GM19193 (cell line): ENCODE data around the gene OLIG1.

Experiments used
- POLR2A ChIP-seq: IDR thresholded peaks from 4 replicates; pipeline ENCODE4 v1.6.1; 2011; ENCODE audit not compliant: insufficient read depth, insufficient read length; ENCODE audit errors: extremely low read depth

The OLIG1 gene

DNA sequence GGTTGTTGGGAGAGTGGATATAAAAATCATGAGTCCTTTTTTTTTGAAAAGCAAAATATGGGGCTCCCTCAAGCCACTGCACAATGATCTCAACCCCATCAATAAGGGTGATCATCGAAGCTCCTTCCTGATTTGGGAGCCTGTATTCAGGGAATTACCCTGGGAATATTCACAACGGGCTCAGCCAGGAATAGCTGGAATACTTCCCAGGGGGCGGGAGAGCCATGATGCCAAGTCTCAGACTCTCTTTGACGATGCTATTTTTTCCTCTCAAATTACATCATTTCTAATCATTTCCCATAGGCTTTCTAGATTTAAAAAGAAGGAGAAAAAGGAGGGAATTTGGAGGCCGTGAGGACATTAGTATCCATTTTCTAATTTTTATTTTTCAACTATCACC lies 18.4 kb downstream of the OLIG1 start:
- no peak for TF ChIP-seq POLR2A

DNA sequence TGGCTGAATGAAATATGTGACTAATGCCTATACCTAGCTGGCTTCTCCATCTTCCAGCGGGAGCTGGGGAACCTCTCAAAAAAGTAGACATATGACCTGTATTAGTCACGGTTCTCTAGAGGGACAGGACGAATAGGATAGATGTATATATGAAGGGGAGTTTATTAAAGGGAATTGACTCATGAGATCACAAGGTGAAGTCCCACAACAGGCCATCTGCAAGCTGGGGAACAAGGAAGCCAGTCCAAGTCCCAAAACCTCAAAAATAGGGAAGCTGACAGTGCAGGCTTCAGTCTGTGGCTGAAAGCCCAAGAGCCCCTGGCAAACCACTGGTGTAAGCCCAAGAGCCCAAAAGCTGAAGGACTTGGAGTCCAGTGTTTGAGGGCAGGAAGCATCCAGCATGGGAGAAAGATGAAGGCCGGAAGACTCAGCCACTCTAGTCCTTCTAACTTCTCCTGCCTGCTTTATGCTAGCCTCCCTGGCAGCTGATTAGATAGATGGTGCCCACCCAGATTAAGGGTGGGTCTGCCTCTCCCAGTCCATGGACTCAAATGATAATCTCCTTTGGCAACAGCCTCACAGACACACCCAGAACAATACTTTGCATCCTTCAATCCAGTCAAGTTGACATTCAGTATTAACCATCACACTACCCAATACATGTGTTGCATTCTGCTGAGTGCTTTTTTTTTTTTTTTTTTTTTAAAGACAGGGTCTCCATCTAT lies 19.6 kb downstream of the OLIG1 start:
- no peak for TF ChIP-seq POLR2A

DNA sequence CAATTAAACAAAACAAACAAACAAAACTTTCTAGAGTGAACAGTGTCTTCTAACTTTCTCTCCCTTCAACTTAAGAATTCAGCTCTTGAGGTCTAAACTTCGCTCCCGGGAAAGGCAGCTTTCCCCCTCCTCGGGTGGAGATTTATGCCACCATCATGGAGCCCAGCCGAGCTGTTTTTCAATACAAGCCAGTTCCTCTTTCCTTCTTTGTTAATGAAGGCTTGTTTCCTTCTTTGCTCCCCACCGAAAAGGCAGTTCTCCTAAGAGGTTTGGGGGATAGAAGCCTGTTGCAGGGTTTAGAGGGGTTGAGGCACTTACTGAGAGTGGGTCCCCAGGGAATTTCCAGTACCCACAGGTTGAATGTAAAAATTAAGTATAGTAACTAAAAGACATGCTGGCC lies 26.5 kb downstream of the OLIG1 start:
- no peak for TF ChIP-seq POLR2A

DNA sequence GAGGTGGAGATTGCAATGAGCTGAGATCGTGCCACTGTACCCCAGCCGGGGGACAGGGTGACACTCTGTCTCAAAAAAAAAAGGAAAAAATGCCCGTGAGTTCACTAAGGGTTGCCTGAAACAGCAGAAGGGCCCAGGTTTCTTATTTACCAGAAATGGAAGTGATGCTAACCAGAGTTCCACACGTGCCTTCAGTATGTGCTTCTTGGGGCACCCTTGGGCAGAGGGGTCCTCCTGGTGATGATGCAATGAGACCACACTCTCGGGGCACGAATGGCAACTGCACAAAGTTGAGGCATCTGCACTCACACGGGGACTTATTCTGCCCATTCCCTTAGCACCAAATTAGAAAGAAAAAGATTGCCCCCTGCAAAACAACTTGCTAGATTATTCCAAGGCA lies 29.2 kb downstream of the OLIG1 start:
- no peak for TF ChIP-seq POLR2A

DNA sequence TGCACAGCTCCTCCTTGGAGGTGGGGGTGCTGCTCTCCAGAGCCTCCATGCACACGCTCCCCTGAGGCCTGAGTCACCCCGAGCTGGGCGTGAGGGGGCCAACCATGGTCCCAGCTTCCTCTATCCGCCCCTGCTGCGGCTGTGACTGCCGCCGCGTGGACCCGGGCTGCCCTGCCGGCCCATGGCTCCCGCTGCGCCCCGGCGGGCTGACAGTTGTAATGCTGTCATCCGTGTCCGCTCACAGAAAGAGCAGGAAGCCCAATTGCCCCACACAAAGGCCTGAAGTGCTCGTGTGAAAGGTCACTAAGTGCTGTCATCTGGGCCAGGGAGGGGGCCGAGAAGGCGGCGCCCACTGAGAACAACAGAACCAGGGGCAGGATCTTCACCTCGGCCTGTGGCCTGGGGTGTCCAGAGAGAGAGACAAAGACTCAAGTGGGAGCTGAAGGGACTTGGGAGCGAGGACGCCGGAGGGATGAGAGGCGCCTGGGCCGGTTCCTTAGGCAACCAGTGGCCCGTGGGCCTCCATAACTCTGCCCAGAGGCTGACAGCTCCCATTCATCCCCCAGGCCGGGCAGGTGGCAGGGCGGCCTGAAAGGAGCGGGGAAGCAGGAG lies 31.5 kb downstream of the OLIG1 start:
- TF ChIP-seq POLR2A, result no peak

DNA sequence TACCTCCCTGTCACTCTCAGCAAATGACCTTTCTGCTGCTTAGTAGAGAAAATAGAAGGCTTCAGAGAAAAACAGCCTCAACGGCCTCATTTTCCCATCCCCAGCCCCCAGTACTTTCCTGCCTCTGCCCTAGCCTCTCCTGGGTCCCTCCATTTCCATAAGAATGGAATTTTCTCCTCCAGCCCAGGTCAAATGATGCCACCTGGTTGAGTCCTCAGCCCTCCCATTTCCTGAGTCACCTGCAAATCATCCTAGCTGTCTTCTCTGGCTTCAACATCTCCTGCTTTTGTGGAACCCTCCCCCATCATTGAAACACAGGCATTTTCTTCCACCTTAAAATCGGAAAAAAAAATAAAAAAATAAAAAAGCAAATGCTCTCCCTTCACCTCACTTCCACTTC lies 35.1 kb downstream of the OLIG1 start:
- no peak for TF ChIP-seq POLR2A

DNA sequence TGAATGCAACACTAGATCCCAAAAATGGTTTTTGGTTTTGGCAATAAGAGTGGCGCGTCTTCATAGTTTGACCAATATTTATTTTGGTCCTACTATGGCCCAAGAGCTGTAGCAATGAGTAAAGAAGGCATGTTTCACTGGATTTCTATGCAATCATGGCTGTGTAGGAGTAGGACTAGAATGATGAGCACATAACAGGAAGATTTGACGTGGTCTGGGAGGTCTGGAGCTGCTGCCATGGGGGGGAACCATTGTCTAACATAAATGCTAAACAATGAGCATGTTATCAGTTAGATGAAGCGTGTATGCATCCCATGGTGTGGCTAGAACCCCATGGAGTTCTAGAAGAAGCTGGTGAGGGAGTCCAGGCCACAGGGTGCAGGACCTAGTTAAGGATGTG lies 38.3 kb downstream of the OLIG1 start:
- no peak for TF ChIP-seq POLR2A

DNA sequence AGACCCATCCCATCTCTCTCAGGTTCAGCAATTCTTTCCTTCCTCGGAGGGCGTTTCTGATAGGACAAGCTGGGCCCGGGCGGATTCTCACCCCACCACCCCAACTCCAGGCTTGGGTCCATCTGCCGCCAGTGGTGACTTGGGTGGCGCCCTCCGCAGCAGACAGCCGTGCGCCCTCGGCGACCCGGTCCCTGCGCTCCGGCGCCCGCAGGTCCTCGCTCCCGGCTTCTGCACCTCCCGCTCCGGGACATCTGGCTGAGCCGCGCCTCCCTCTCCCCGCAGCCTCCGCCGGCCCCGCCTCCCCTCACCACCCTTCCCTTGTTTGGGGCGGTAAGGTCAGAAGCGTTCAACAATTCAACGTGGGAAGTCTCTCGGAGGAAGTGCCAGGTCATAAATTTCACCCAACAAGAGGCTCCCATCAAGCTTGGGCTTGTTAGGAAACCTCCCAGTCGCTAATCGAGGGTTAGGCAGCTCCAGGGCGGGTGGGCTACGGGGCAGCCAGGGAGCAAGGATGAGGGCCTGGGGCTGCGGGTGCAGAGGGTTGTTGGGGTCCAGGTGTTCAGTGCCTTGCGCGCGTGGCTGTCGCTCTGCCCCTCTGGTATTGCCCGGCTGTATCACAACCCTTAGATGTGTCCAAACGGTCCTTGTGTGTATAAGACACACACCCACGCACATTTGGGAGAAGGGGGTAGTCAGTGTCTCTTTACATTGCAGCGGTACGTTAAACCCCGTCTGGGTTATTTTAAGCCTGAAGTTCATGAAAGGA lies 39.8 kb downstream of the OLIG1 start:
- TF ChIP-seq POLR2A, result no peak

DNA sequence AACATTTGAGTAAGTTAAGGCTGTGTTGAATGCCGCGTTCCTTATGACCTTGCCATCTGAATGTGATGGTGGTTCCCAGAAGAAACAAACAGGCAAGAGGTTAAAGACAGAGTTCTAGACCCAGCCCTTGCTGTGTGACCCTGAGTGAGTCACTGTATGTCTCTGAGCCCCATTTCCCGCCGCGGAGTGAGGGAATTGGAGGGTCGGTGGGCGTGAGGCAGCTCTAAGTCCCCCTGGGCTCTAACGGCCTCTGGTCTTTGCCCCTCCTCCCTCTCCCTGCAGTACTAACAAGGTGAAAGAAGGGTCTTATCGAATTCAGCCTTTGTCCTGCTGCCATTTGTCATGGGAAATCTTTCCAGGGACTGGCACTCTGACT lies 40.4 kb downstream of the OLIG1 start:
- no peak for TF ChIP-seq POLR2A

DNA sequence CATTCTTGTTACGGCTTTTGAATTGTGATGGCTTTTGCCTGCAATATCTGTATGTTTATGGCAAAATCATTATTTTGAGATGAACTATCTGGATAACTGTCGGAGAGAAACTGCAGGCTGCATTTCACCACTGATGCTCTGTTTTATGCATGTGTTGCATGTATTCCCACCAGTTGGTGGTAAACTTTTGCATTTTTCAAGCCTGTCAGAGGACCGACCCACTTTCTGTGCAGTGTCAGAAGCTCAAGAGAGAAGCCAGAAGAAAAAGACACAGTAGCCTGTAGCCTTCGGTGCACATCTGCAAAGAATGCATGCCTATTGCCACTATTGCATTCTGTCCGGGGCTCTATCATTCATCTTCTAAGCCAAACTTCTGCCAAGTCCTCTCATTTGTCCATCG lies 41.6 kb downstream of the OLIG1 start:
- TF ChIP-seq POLR2A, result no peak

DNA sequence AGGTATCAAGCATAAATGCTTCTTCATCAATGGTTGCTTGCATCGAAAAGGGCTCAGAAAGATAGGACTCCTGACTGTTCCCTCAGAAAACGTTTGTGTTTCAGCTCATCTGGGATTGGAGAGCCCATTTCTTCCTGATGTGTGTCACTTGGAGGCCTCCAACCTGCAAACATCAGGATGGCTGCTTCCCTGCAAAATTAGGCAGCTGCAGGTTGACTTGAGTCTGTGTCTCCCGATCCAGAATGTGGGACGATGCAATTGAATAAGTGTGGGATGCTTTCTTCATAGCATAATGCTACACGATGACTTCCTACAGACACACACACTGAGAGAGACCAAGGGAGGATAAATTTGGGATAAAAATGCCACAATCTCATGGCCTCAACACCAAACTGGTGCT lies 42.2 kb downstream of the OLIG1 start:
- no peak for TF ChIP-seq POLR2A

DNA sequence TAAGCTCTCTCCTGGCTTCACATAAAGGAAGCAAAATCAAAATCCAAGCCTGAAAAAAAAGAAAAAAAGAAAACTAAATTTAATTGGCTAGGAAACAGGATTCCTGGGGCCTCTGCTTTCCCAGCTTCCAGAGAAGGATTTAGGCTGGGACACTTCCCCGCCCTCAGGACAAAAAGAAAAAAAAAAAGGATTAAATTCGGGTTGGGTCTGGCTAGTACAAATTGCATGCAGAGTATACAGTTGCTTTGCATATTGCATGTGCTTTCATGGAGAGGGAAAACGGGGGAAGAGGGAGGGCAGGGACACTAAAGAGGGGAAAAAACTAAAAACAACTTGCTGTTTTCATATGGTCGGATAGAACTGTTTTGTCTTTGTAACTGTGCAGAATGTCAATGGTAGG lies 42.7 kb downstream of the OLIG1 start:
- no peak for TF ChIP-seq POLR2A

DNA sequence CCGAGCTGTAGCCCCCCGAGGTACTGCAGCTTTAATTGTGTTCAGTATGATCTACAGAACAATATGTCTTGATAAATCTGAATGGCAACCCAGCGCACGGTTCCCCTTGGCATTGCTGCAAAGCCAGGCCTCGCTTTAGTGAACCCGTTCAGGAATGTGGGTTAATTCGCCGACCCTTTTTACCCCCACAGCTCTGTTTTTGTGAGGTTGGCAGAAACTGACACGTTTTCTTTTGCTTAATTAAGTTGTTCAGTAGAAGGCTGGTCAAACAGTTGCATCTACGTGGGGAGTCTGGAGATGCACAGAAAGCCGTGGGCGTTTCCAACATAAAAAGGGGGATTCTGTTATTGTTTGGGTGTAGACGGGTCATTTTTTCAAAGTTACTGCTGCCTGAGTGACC lies 43.2 kb downstream of the OLIG1 start:
- no peak for TF ChIP-seq POLR2A

DNA sequence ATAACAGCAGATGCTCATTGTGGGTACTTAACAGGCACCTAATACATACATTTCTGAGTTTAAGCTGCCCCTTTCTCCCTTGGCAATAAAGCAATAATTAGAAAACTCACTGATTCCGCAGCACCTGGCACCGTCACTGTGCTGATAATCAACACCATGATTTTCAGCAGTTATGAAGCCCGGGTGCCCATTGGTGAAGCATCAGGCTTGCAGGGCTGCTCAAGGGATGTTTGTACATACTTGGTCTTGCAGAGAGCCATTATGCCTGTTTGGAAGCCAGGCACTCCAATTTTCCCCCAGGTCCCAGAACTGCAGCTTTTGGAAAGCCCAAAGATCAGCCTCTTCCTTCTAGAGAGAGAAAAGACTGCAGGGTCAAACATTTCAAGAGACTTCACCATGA lies 44.3 kb downstream of the OLIG1 start:
- no peak for TF ChIP-seq POLR2A

DNA sequence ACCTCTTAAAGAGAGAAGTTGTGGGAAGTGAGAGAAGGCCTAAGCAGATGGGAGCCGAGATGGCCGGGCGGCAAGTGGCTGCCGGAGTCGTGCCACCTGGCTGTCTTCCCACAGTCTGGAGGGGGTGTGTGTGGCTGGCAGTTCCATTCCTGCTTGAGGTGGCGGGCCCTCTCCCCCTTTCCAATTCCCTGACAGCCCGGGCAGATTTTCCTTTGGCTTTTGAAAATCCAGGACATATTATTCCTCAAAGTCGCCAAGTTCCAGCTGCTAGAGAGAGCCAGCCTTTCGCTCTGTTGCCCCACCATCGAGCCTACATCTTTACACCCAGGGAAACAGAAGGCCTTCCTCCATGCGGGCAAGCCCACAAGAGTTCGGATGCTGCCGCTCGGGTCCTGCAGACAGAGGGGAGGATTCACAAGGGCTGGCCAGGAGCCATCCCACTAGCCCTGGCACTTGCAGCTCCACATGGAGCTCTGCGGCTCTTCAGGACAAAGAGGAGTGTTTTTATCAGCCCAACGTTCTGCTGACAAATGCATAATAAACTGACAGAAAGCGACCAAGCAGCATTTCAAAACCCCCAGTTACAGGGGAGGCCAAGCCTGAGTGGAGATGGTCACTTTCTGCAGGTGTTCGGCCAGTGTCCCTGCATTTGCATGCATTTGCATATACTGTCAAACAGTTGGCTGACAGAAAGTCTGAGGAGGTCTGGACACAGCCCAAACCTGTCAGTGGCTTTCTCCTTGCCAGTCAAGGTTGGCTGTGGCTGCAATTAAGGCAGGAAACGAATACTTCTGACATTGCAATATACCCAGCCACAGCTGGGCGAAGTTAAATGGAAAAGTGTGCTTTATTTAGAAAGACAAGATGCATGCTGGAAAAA lies 45.9 kb downstream of the OLIG1 start:
- no peak for TF ChIP-seq POLR2A

DNA sequence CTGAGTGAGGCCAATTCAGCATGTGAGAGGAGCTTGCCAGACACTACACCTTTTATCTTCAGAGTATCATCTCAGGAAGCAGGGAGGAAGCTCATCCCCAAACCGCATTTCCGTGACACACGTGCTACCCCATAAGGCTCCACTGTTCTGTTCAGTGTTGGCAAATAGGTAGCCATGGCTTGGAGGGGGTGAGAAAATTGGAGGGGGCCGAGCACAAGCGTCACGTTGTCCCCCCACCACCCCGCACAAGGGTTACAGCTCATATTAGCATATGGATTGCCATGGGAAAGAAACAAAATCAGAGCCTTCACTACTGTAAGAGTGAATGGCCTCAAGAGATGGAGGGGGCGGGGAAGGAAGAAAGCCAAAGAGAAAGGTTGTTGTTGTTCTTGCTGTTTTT lies 46.7 kb downstream of the OLIG1 start:
- no peak for TF ChIP-seq POLR2A
